Heart left ventricle (tissue), 16 donors: Measurements from ENCODE around the gene IL32. TPM values are rescaled to one million over a fixed set of nuclear protein-coding genes. Genes with fewer than 3 reads are reported as not detected.
A peak's percentile ranks its signal among the peaks of the same experiment; 100 is the strongest.

Experiments
- ATAC-seq, 4 donors: fragments of 200-7000 bp; cut with Tn5 transposase; one replicate each; pipeline ENCODE4 v1.9.1; 2020 to 2022; ENCODE audit warnings: moderate library complexity in 4 of 4, mild to moderate bottlenecking in 3 of 4, moderate number of reproducible peaks in 1 of 4
- DNase-seq, 5 donors: peaks; one replicate each; pipeline ENCODE4 v3.0.0-alpha.2; 2020
- H3K27ac ChIP-seq, 12 donors: fragments of 200-600 bp; sonication (generic) in 4 of 12; one replicate each; pipeline versions ENCODE4 v1.5.0 to v1.8.0; 2016 to 2022; ENCODE audit warnings: mild to moderate bottlenecking in 2 of 12
- H3K27me3 ChIP-seq, 9 donors: fragments of 200-600 bp; sonication (generic) in 2 of 9; one replicate each; pipeline versions ENCODE4 v1.5.1 to v1.8.0; 2016 to 2022; ENCODE audit warnings: mild to moderate bottlenecking in 3 of 9
- H3K36me3 ChIP-seq, 9 donors: fragments of 200-600 bp; sonication (generic) in 2 of 9; one replicate each; pipeline versions ENCODE4 v1.5.0 to v1.8.0; 2018 to 2022; ENCODE audit warnings: mild to moderate bottlenecking in 2 of 9
- H3K4me1 ChIP-seq, 12 donors: fragments of 200-600 bp; sonication (generic) in 4 of 12; one replicate each; pipeline versions ENCODE4 v1.5.0 to v1.8.0; 2016 to 2022; ENCODE audit warnings: mild to moderate bottlenecking in 3 of 12
- H3K4me3 ChIP-seq, 12 donors: fragments of 200-600 bp; sonication (generic) in 4 of 12; one replicate each; pipeline versions ENCODE4 v1.5.0 to v1.8.0; 2017 to 2022; ENCODE audit warnings: mild to moderate bottlenecking in 9 of 12, moderate library complexity in 4 of 12
- H3K9me3 ChIP-seq, 12 donors: fragments of 200-600 bp; sonication (generic) in 4 of 12; one replicate each; pipeline versions ENCODE4 v1.5.0 to v1.8.0; 2016 to 2022; ENCODE audit warnings: mild to moderate bottlenecking in 1 of 12
- CTCF ChIP-seq, 12 donors: fragments of 200-600 bp; sonication (generic) in 4 of 12; IDR thresholded peaks; one replicate each; pipeline versions ENCODE4 v1.5.0 to v1.8.0; 2018 to 2022; ENCODE audit warnings: antibody characterized with exemption in 12 of 12, mild to moderate bottlenecking in 5 of 12
- POLR2A ChIP-seq, 2 donors: fragments of 450-650 bp; IDR thresholded peaks; one replicate each; pipeline ENCODE4 v1.6.1; 2017; ENCODE audit warnings: antibody characterized with exemption in 2 of 2, mild to moderate bottlenecking in 2 of 2, moderate library complexity in 2 of 2
- WGBS, 4 donors: extraction: QIAGEN DNeasy Blood & Tissue Kit in 2 of 4; methylation state at CpG; one replicate each; pipeline versions ENCODE4 v1.1.5 to v1.1.7; 2013 to 2018; 5-methylcytosine and 5-hydroxymethylcytosine counted together
- intact Hi-C, 10 donors: fragments of 100-400 bp; cut with DNase I; formaldehyde crosslinking; loops; one replicate each; pipeline versions ENCODE4 v1.11.1 to v1.14.2; 2022
- polyA plus RNA-seq, 2 donors: library from polyadenylated mRNA; stranded (reverse); fragments of 200-250 nt; gene quantifications; one replicate each; pipeline ENCODE4 v1.2.3, GENCODE V29; 2013
- total RNA-seq, 9 donors: library from RNA; depleted of rRNA in 2 of 9; stranded (reverse); fragments of >200 nt in 2 of 9; fragmentation: NEBNext Ultra II Directional in 3 of 9; extraction: Animal tissue kit (Norgen Biotek cat#: 25700) in 3 of 9; gene quantifications; one replicate each; pipeline versions ENCODE4 v1.1.0 to v1.2.4, GENCODE V29; 2016 to 2023
- donor health status: ischemic (EF 13 %, LVEDD 7.1; RV severe dilation, severe dysfunction).
- donor health status: healthy with polysubstance abuse.
- donor health status: DM: no; HTN: yes; CAD: no.
- donor health status: DM: no; HTN: no; CAD: no.
- donor health status: ischemic (EF 25% LVEDD 6.9; RV normal size, moderate dysfunction).
- donor health status: ischemic (EF 25% LVEDD 5.7; RV mildly dilated, moderate dysfunction).
- donor health status: healthy.
- donor health status: DM: yes; HTN: yes; CAD: no.
- donor health status: ischemic (EF 35%, LVEDD 5.7; RV mildly dilated, moderate dysfunction).
- donor health status: nonischemic (EF 11% LVEDD 7.7; RV severe dilation, severe dysfunction).
- donor health status: DM: yes; HTN: yes; CAD: no.
- donor health status: PGD.
- donor health status: ischemic (EF 29% LVEDD 5.4; RV normal size, mild dysfunction).
- donor health status: nonischemic (EF 23%, LVEDD 6.1; RV moderate dilation, normal function).

IL32 gene
- total and polyA plus RNA-seq, 11 donors = 20.6 to 241 (median 59.2) TPM

DNA sequence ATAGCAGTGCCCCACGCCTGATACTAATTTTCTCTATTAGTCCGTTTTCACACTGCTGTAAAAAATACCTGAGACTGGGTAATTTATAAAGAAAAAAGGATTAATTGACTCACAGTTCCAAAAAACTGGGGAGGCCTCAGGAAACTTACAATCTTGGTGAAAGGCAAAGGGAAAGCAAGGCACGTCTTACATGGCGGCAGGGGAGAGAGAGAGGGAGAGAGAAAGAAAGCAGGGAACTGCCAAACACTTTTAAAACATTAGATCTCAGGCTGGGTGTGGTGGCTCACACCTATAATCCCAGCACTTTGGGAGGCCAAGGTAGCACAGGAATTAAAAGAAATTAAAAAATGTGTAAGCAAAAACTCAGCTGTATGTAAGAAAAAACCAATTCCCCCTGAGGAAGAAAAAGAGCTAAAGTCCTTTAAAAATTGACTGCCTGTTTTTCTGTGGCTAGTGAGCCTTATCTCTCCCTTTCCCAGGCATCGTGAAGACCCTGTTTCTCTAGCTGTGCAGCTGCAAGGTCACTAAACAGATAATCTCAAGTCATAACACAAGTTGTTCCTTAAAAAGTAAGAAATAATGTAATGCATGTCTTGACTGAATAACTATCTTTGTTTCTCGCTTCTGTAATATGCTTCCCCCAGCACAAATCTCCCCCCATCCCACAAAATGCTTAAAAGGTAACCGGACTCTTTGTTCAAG lies 19.7 kb downstream of the IL32 start:
- H3K4me3 ChIP-seq = no peak overlapping the region
- no peak for ATAC-seq
- no peak for DNase-seq
- peaks cover 4 to 43% (median 19%) of the 10 kb centered on the region in 12 donors for H3K4me1 ChIP-seq
- intact Hi-C loops = loop anchor here in 1 of 10 donors (5.0 kb wide), 1 partner anchor 37 kb away; no protein-coding TSS in a partner anchor
- TF ChIP-seq CTCF (IDR thresholded peaks at IDR 0.05) = no peak
- H3K27me3 ChIP-seq = no peaks in the 10 kb centered on the region
- no peaks in the 10 kb centered on the region for H3K9me3 ChIP-seq
- H3K36me3 ChIP-seq = peaks cover 0 to 7% (median 0%) of the 10 kb centered on the region in 9 donors
- 74 to 78% (median 77%) methylated on average over 7 of the region's 7 CpGs for WGBS, 4 donors
- H3K27ac ChIP-seq = peak overlapping the region in 6 of 12 donors; percentile 84 to 94 (median 88)

GRCh38 chr16:3085868-3086595 lies 20.6 kb downstream of the IL32 start:
- no peak for ATAC-seq
- H3K27ac ChIP-seq = peak overlapping the region; percentile 59 to 94 (median 86)
- H3K9me3 ChIP-seq = no peaks in the 10 kb centered on the region
- 65 to 76% (median 70%) methylated on average over 17 of the region's 17 CpGs for WGBS, 4 donors
- H3K4me3 ChIP-seq = peak overlapping the region; percentile 7 to 63 (median 50)
- peaks cover 4 to 43% (median 19%) of the 10 kb centered on the region in 12 donors for H3K4me1 ChIP-seq
- intact Hi-C loops = loop anchor here in 2 of 10 donors (2.0 to 5.0 kb wide), 3 partner anchors 21 to 36 kb away; partner anchors contain the start of gene IL32 (in 1 of the 2)
- H3K27me3 ChIP-seq = no peaks in the 10 kb centered on the region
- peaks cover 0 to 2% (median 0%) of the 10 kb centered on the region in 9 donors for H3K36me3 ChIP-seq
- no peak for DNase-seq
- TF ChIP-seq POLR2A (IDR thresholded peaks at IDR 0.05) = no peak
- no peak for TF ChIP-seq CTCF (IDR thresholded peaks at IDR 0.05)

GRCh38 chr16:3086596-3087242 lies 21.3 kb downstream of the IL32 start:
- 48 to 65% (median 52%) methylated on average over 14 of the region's 14 CpGs for WGBS, 4 donors
- intact Hi-C loops = loop anchor here in 2 of 10 donors (2.0 to 5.0 kb wide), 3 partner anchors 22 to 36 kb away; partner anchors contain the start of gene IL32 (in 1 of the 2)
- H3K9me3 ChIP-seq = no peaks in the 10 kb centered on the region
- ATAC-seq = peak; percentile 61 to 86 (median 70)
- H3K4me1 ChIP-seq = peaks cover 4 to 43% (median 19%) of the 10 kb centered on the region in 12 donors
- no peaks in the 10 kb centered on the region for H3K27me3 ChIP-seq
- H3K36me3 ChIP-seq = no peaks in the 10 kb centered on the region
- DNase-seq = no peak
- H3K27ac ChIP-seq = peak overlapping the region; percentile 59 to 94 (median 86)
- TF ChIP-seq POLR2A (IDR thresholded peaks at IDR 0.05) = no peak
- TF ChIP-seq CTCF (IDR thresholded peaks at IDR 0.05) = no peak
- peak overlapping the region; percentile 7 to 63 (median 50) for H3K4me3 ChIP-seq
